ENCODE results near the gene TMTC4. TPM values are rescaled to one million over a fixed set of nuclear protein-coding genes. Genes with fewer than 3 reads are reported as not detected.

The TMTC4 gene
- polyA plus RNA-seq, 3 donors = 2.1 to 11.5 (median 3.9) TPM

DNA sequence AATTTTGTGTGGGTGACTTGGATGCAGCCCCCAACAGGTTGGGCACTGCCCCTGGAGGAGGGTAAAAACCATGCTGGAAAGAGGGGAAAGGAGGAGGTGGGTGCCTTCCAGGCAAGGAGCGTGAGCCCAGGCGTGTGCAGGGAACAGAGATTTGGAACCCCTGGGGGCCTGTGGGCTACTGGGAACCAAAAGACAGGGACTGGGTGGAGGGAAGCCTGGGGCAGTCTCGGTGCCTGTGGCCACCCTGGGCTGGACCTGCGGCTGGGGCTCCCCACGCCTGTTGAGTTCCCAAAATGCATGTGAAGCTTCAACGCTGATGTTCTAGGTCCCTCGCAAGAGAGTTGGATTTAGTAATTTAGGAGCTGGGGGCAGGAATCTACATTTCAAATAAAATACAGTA, 110.8 kb downstream of the TMTC4 start:
- peaks cover 0 to 1% (median 0%) of the 10 kb centered on the region in 3 donors for H3K27me3 Mint-ChIP-seq (ENCODE audit: low read depth in 3 of 3)
- no peak overlapping the region for H3K4me3 ChIP-seq (replicated peaks in 1 of 3; ENCODE audit: low read depth in 2 of 3, low read length in 3 of 3)
- no peak overlapping the region for H3K4me3 Mint-ChIP-seq
- no peak overlapping the region for H2AFZ ChIP-seq (ENCODE audit: insufficient read depth, low read depth, low read length, poor library complexity, severe bottlenecking)
- H3K4me1 ChIP-seq (ENCODE audit: control insufficient read depth in 1 of 2, insufficient read depth in 2 of 2, low read length in 2 of 2) = no peaks in the 10 kb centered on the region
- H3K36me3 ChIP-seq (replicated peaks in 1 of 2; ENCODE audit: control insufficient read depth in 1 of 2, insufficient read depth in 2 of 2, low read length in 2 of 2) = no peaks in the 10 kb centered on the region
- H3K4me2 ChIP-seq (replicated peaks; ENCODE audit: extremely low read depth, low read length, poor library complexity, severe bottlenecking) = no peak overlapping the region
- WGBS (ENCODE audit: insufficient coverage) = 100% methylated on average over 1 of the region's 7 CpGs
- no peaks in the 10 kb centered on the region for H3K4me1 Mint-ChIP-seq
- H3K27me3 ChIP-seq (ENCODE audit: control insufficient read depth in 2 of 2, insufficient read depth in 2 of 2, low read length in 2 of 2) = no peaks in the 10 kb centered on the region
- H4K20me1 ChIP-seq (ENCODE audit: insufficient read depth, low read length) = no peaks in the 10 kb centered on the region
- intact Hi-C loops (cut with micrococcal nuclease) = no loop called here
- peaks cover 9 to 14% (median 10%) of the 10 kb centered on the region in 7 donors for H3K9me3 Mint-ChIP-seq
- no peak overlapping the region for H3K9ac ChIP-seq (ENCODE audit: insufficient read depth, low read length, poor library complexity, severe bottlenecking)
- DNase-seq = no peak
- H3K27ac Mint-ChIP-seq = no peak overlapping the region
- TF ChIP-seq, protein P1, sequence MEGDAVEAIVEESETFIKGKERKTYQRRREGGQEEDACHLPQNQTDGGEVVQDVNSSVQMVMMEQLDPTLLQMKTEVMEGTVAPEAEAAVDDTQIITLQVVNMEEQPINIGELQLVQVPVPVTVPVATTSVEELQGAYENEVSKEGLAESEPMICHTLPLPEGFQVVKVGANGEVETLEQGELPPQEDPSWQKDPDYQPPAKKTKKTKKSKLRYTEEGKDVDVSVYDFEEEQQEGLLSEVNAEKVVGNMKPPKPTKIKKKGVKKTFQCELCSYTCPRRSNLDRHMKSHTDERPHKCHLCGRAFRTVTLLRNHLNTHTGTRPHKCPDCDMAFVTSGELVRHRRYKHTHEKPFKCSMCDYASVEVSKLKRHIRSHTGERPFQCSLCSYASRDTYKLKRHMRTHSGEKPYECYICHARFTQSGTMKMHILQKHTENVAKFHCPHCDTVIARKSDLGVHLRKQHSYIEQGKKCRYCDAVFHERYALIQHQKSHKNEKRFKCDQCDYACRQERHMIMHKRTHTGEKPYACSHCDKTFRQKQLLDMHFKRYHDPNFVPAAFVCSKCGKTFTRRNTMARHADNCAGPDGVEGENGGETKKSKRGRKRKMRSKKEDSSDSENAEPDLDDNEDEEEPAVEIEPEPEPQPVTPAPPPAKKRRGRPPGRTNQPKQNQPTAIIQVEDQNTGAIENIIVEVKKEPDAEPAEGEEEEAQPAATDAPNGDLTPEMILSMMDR (IDR thresholded peaks at IDR 0.05) = no peak
- H3K27ac ChIP-seq (ENCODE audit: low read depth in 1 of 2, low read length in 2 of 2) = no peak overlapping the region
- H3K36me3 Mint-ChIP-seq = peaks cover 0 to 3% of the 10 kb centered on the region in 2 donors
- peaks cover 0 to 12% of the 10 kb centered on the region in 2 donors for H3K9me3 ChIP-seq (replicated peaks in 1 of 2; ENCODE audit: control insufficient read depth in 1 of 2, insufficient read depth in 1 of 2, low read length in 2 of 2)
- H3K79me2 ChIP-seq (ENCODE audit: insufficient read depth, low read length) = no peaks in the 10 kb centered on the region

DNA sequence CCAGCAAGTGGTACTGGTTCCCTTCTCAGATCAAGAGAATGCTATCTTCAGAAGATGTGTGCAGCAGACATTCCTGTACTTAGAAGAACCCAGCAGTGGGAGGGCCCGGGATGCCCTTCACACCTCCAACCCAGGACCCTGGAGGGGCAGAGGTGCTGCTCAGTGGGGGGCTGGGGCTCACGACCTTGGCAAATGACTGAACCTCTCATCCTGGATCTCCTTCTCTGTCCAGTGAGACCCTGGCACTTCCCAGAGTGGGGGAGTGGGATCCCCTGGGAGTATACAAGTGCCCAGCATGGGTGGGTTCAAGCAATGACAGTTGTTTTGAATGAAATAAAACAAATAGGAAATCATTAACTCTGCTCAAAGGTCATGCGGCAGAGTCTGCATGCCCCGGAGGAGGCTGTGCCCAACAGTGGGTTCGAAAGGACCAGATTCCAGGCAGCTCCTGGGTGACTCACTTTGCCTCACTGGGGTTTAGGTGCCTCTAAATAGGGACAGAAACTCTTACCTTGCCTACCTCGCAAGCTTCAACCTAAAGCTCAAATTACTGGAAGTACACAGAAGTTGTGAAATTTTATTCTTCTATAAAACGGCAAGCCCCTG, 112.9 kb downstream of the TMTC4 start:
- Histone ChIP-seq H3K27ac (ENCODE audit: low read depth in 1 of 2, low read length in 2 of 2) (no peak overlapping the region), H4K20me1 (ENCODE audit: insufficient read depth, low read length) (no peaks in the 10 kb centered on the region), H3K4me1 (ENCODE audit: control insufficient read depth in 1 of 2, insufficient read depth in 2 of 2, low read length in 2 of 2) (no peaks in the 10 kb centered on the region), H3K4me3 (replicated peaks in 1 of 3; ENCODE audit: low read depth in 2 of 3, low read length in 3 of 3) (no peak overlapping the region), H3K9ac (ENCODE audit: insufficient read depth, low read length, poor library complexity, severe bottlenecking) (no peak overlapping the region), H3K36me3 (replicated peaks in 1 of 2; ENCODE audit: control insufficient read depth in 1 of 2, insufficient read depth in 2 of 2, low read length in 2 of 2) (no peaks in the 10 kb centered on the region), H3K27me3 (ENCODE audit: control insufficient read depth in 2 of 2, insufficient read depth in 2 of 2, low read length in 2 of 2) (no peaks in the 10 kb centered on the region), H3K9me3 (replicated peaks in 1 of 2; ENCODE audit: control insufficient read depth in 1 of 2, insufficient read depth in 1 of 2, low read length in 2 of 2) (peaks cover 0 to 12% of the 10 kb centered on the region in 2 donors), H2AFZ (ENCODE audit: insufficient read depth, low read depth, low read length, poor library complexity, severe bottlenecking) (no peak overlapping the region), H3K4me2 (replicated peaks; ENCODE audit: extremely low read depth, low read length, poor library complexity, severe bottlenecking) (no peak overlapping the region), H3K79me2 (ENCODE audit: insufficient read depth, low read length) (no peaks in the 10 kb centered on the region)
- peaks cover 0 to 5% (median 2%) of the 10 kb centered on the region in 3 donors for H3K27me3 Mint-ChIP-seq (ENCODE audit: low read depth in 3 of 3)
- DNase-seq = no peak
- TF ChIP-seq, protein P1 (IDR thresholded peaks at IDR 0.05) = no peak
- peaks cover 8 to 13% (median 9%) of the 10 kb centered on the region in 7 donors for H3K9me3 Mint-ChIP-seq
- no peak overlapping the region for H3K27ac Mint-ChIP-seq
- peaks cover 0 to 3% of the 10 kb centered on the region in 2 donors for H3K36me3 Mint-ChIP-seq
- WGBS (ENCODE audit: insufficient coverage) = 87% methylated on average over 4 of the region's 7 CpGs
- intact Hi-C loops (cut with micrococcal nuclease) = no loop called here
- H3K4me3 Mint-ChIP-seq = no peak overlapping the region
- H3K4me1 Mint-ChIP-seq = no peaks in the 10 kb centered on the region
